HCT116 (cell line): ENCODE results near the gene CDYL2.

Source experiments
- CTCF ChIP-seq, 3 experiments: fragments of 200-600 bp in 1 of 3; sonication (generic) in 1 of 3; IDR thresholded peaks in 2 of 3; conservative IDR thresholded peaks in 1 of 3; 2 replicates each; pipeline ENCODE4 v1.5.1; 2012 to 2017; ENCODE audit warnings: low read depth in 2 of 3, low read length in 2 of 3, antibody characterized with exemption in 1 of 3, borderline replicate concordance in 1 of 3, control low read depth in 1 of 3, mild to moderate bottlenecking in 1 of 3, mixed read lengths in 1 of 3, mixed run types in 1 of 3, moderate library complexity in 1 of 3; ENCODE audit not compliant: insufficient read depth in 1 of 3
- POLR2A ChIP-seq: IDR thresholded peaks from 2 replicates; pipeline ENCODE4 v1.7.0; 2011; ENCODE audit warnings: borderline replicate concordance; ENCODE audit not compliant: insufficient read depth, insufficient read length; ENCODE audit errors: extremely low read depth
- RAD21 ChIP-seq: IDR thresholded peaks from 2 replicates; pipeline ENCODE4 v1.6.1; 2012; ENCODE audit warnings: low read depth, mild to moderate bottlenecking
- SIN3A ChIP-seq: IDR thresholded peaks from 2 replicates; pipeline ENCODE4 v1.6.1; 2012; ENCODE audit warnings: low read depth

- no peak for TF ChIP-seq POLR2A
- TF ChIP-seq RAD21: no peak
- no peak for TF ChIP-seq SIN3A
- TF ChIP-seq CTCF (IDR thresholded peaks at IDR 0.05 in 2 of 3, conservative IDR thresholded peaks at IDR 0.05 in 1 of 3; ENCODE audit: borderline replicate concordance in 1 of 3, insufficient read depth in 1 of 3, low read depth in 2 of 3, low read length in 2 of 3): no peak
Observed at GRCh38 chr16:80664786-80665185, 139.6 kb downstream of the CDYL2 start.
